GM12874 (cell line): Measurements from ENCODE around the gene AIFM2.
A peak's percentile ranks its signal among the peaks of the same experiment; 100 is the strongest.

Experiments used
- CTCF ChIP-seq: IDR thresholded peaks from 2 replicates; pipeline ENCODE4 v1.5.1; 2011; ENCODE audit warnings: low read depth, mild to moderate bottlenecking, control low read depth, low read length, moderate library complexity; ENCODE audit not compliant: insufficient read depth

AIFM2 gene

GRCh38 chr10:70119197-70119596 is 13.4 kb downstream of the AIFM2 start:
- no peak for TF ChIP-seq CTCF

GRCh38 chr10:70118196-70118595 is 14.4 kb downstream of the AIFM2 start:
- TF ChIP-seq CTCF: no peak

GRCh38 chr10:70117646-70118045 is 15.0 kb downstream of the AIFM2 start:
- TF ChIP-seq CTCF: no peak

- TF ChIP-seq CTCF: peak; percentile 90
These were observed 16.5 kb downstream of the AIFM2 start for GRCh38 chr10:70115948-70116682.

GRCh38 chr10:70114902-70115301 is 17.7 kb downstream of the AIFM2 start:
- no peak for TF ChIP-seq CTCF

GRCh38 chr10:70112071-70112470 is 20.6 kb downstream of the AIFM2 start:
- no peak for TF ChIP-seq CTCF

- TF ChIP-seq CTCF: no peak
These were observed 21.1 kb downstream of the AIFM2 start for GRCh38 chr10:70111496-70111895.
